Measurements from ENCODE around the gene ASAP3.

- TF ChIP-seq CTCF (IDR thresholded peaks at IDR 0.05 in 2 of 3, conservative IDR thresholded peaks at IDR 0.05 in 1 of 3; ENCODE audit: insufficient read depth in 2 of 3, low read depth in 1 of 3, low read length in 3 of 3) (no peak), GATA2 (CRISPR knock-in tag; IDR thresholded peaks at IDR 0.05) (no peak), PCBP2 (IDR thresholded peaks at IDR 0.05; ENCODE audit: low read depth, low read length, poor library complexity, severe bottlenecking) (no peak), EGR1 (conservative IDR thresholded peaks at IDR 0.05) (no peak)
These were observed 42.5 kb upstream of the ASAP3 start for GRCh38 chr1:23526329-23527041.
